Hematopoietic multipotent progenitor cell treated with erythropoietin and hydrocortisone succinate and interleukin-3 and kit ligand, for 6 days (in vitro differentiated cells): ENCODE results near the gene SDK2.

Source experiments
- DNase-seq: peaks from one replicate; pipeline ENCODE4 v3.0.0-alpha.2; 2015

The SDK2 gene

GRCh38 chr17:73632513-73632912, 11.7 kb downstream of the SDK2 start:
- DNase-seq = no peak

- DNase-seq = no peak
Observed at GRCh38 chr17:73630965-73631595, 13.2 kb downstream of the SDK2 start.

GRCh38 chr17:73630531-73630930, 13.7 kb downstream of the SDK2 start:
- DNase-seq = no peak

DNA sequence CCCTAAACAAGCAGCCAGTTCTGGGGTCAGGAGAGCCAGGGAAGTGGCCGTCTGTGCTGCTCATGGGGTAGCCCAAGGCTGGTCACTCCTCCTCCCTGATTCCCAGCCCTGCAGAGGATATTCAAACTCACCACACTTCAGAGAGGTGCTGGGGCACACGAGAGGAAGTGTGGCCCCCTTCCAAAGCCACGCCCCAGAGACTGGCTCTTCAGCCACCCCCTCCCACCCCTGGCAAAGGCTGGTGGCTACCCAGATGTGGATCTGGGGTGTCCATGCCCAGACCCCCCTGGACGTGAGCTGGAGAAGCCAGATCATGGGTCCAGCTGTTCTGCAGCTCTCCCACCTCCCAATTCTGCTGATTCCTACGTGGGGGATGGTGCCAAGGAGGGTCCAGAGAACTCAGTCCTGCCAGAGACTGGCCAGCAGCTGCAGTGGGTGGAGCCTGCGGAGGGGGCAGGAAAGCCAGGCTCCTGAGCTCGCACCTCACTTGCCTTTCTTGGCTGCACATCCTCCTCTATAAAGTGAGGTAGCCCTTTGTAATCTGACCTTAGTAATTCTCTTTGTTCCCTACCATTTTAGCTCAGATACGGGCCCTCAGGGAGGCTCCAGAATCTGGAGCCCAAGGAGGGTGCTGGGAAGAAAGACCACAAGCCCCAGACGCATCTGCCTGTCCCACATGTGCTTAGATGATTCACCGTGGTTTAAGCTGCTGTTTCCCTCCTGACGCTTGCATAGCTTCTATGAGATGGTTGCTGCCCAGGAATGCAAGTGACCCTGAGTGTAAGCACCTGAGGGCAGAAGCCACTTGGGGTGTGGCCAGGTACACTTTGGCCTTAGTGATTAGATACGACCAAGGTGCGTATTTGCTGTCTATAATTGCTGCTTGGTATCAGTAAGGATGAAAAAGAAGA, 15.3 kb downstream of the SDK2 start:
- no peak for DNase-seq

- DNase-seq = no peak
Observed at GRCh38 chr17:73625991-73626673, 18.1 kb downstream of the SDK2 start.

DNA sequence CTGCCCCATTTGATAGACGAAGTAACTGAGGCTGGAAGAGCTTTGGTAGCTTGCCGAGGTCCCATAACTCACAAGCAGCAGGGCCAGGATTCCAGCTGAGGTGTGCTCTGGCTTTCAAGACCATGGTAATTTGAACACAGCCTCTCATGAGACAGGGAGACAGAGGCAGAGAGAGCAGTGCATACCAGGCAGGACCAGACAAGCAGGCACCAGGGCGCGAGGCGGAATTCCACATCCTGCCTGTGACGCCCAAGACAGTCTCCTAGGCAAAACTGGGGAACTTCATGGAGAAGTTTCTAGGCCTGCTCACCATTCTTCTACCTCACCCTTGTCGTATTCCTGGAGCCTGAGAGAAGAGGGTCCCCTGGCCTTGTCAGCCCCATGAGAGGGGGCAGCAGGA, 19.2 kb downstream of the SDK2 start:
- no peak for DNase-seq

DNA sequence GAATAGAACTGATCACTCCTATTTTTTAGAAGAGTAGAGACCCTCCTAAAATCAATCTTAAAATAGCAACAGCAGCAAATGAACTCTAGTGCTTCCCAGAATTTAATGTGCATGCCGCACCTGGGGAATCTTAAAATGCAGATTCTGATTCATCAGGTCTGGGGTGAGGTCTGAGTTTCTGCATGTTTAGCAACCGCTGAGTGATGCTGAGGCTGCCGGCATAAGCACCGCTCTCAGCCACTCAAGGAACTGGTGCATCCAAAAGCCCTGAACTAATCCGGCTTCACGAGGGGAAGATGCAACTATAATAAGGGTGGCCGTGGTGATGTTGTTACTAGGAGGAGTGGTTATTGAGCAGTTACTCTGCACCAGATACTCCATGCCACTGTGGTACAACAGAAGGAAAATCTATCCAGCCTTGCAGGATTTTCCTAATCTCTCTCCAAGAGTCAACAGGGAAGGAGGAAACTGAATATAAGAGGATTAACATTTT, 19.7 kb downstream of the SDK2 start:
- no peak for DNase-seq

- DNase-seq = no peak
Observed at GRCh38 chr17:73623818-73624217, 20.4 kb downstream of the SDK2 start.

DNA sequence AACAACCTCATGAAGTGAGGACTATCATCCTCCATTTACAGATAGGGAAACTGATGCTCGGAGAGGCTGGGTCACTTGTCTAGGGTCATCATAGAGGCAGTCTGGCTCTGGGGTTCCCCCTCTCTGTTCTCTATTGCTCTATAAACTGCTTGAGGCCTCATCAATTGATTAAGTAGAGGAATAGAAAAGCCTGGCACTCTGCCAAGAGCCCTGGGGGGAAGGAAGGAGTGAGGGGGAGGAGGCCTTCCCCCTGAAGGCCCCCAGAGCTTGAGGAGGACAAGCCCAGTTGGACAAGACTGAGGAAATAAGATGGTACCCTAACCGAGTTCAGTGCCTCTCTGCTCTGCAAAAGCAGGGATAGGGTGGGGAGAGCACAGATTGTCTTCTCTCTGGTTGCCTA, 21.0 kb downstream of the SDK2 start:
- no peak for DNase-seq

DNA sequence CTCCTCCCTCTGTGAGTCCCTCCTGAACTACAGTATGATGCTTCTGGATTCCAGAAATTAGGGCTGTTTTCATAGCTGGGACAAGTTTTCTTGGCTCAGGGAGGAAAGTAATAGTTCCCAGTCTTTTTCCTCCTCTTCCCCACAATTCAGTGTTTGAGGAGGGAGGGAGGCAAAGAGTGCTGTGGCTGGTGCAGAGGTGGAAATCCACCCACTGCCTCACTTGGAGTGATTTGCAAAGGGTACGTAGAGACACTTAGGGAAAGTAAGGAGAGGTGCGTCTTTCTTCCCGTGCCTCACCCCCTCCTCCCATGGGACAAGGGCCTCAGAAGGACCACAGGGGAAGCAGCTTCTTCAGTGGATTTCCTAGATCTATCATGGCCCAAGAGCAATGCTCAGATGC, 21.9 kb downstream of the SDK2 start:
- DNase-seq = no peak

- peak; percentile 9 for DNase-seq
Observed at GRCh38 chr17:73621685-73622084, 22.6 kb downstream of the SDK2 start.

DNA sequence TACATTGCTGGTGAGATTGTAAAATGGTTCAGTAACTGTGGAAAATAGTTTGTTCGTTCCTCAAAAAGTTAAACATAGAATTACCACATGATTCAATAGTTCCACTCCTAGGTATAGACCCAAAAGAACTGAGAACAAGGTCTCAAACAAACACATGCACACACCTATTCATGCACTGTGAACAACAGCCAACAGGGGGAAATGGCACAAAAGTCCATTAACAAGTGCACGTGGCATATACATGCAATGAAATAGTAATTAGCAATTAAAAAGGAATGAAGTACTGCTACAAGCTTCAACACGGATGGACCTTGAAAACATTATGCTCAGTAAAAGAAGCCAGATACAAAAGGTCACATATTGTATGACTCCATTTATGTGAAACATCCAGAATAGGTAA, 23.8 kb downstream of the SDK2 start:
- no peak for DNase-seq

DNA sequence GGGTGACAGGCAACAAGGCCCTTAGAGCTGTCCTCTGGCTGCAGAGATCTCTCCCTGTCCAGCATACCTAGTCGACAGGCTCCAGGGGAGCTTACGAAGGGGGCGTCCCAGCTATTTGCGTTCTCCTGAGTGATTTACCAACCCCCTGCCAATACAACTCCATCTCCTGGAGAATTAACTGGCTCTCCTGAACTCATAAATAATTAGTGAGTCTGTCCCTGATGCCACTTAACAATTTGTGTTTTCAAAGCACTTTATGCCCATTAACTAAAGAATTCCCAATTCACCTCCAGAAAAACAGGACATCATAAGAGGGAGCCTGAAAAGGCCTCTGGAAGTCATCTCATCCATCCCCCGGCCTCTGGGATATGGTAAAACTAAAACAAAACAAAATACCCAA, 26.7 kb downstream of the SDK2 start:
- DNase-seq = no peak

- DNase-seq = no peak
Observed at GRCh38 chr17:73616873-73617404, 27.3 kb downstream of the SDK2 start.

DNA sequence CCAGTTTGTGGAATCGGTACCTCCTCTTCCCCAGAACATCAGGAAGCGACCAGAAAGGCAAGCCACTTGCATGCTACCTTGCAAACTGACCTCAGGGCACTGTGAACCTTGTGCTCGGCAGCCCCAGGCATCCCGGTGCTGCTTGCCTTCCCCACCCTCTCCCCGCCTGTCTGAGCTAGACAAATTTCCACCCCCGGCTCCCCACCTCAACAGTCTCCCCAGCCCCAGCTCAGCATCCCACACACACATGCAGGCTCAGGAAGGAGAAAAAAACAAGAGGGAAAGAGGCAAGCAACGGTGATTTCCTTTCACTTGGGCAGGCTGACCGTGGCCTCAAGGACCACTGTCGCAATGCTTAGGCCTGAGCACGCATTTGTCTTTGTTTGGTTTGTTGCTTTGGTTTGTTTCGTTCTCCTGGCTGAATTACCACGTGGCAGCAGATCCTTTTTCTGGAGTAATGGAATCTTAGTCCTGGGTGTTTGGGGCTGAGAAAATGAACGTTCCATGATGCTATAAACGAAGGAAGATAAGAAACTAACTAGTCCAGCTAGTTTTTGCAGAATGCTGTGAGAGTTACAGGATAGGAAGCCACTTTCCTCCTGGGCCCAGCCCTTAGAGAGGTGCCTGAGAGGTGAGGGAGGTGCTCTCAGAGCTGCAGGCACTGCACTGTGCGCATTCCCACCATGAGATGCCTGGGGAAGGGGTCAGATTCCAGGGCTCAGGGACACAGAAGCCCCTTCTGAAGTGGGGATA, 27.9 kb downstream of the SDK2 start:
- no peak for DNase-seq

DNA sequence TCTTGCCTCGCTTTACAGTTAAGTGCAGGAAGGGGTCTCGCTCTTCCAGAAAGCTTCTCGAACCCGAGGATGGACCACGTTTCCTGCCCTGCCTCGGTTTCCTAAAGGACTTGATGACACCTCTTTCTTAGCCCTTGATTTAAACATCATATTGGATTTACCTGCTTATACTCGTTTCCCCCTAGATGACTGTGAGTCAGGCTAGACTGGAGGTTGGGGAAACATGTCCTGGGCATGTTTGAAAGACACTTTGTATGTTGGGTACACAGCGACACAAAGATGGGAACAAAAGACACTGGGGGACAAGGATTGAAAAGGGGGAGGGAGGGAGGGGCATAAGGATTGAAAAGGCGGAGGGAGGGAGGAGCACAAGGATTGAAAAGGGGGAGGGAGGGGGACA, 30.0 kb downstream of the SDK2 start:
- DNase-seq = no peak

- no peak for DNase-seq
Observed at GRCh38 chr17:73613271-73614233, 30.7 kb downstream of the SDK2 start.

DNA sequence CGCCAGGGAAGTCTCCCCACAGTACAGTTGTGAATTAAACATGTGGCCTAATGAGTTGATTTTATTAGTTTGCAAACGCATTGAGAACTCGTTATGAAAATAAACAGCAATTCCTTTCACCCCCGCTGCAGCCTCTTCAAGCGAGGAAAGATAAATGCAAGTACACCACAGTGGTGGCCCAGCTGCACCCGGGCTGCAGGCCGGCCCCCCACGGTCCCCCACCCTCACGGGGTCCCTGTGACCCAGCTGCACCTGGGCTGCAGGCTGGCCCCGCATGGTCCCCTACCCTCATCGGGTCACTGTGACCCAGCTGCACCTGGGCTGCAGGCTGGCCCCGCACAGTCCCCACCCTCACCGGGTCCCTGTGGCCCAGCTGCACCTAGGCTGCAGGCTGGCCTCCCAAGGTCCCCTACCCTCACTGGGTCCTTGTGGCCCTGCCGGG, 32.2 kb downstream of the SDK2 start:
- DNase-seq = no peak

GRCh38 chr17:73611630-73612029, 32.6 kb downstream of the SDK2 start:
- no peak for DNase-seq

GRCh38 chr17:73610331-73610911, 33.8 kb downstream of the SDK2 start:
- no peak for DNase-seq

- DNase-seq = no peak
Observed at GRCh38 chr17:73609758-73610157, 34.5 kb downstream of the SDK2 start.
